Dedifferentiated amniotic fluid mesenchymal stem cell (primary cell): ENCODE data around the gene NIFK.
A peak's percentile ranks its signal among the peaks of the same experiment; 100 is the strongest.

Experiments
- DNase-seq: peaks from one replicate; pipeline ENCODE4 v3.0.0-alpha.2; 2016; ENCODE audit errors: extremely low spot score

NIFK gene

GRCh38 chr2:121736462-121737336 lies at the start of gene NIFK:
NIFK (minus strand) TSS chr2:121736875; CDS start chr2:121736850, 25 bp downstream.
- peak; percentile 98 for DNase-seq

- no peak for DNase-seq
These were observed 46.5 kb upstream of the NIFK start for GRCh38 chr2:121783180-121783579.

GRCh38 chr2:121778741-121779487 lies 42.2 kb upstream of the NIFK start:
- DNase-seq = no peak

GRCh38 chr2:121777699-121778058 lies 41.0 kb upstream of the NIFK start:
- no peak for DNase-seq

- no peak for DNase-seq
These were observed 40.4 kb upstream of the NIFK start for GRCh38 chr2:121776885-121777698.

GRCh38 chr2:121776361-121776760 lies 39.7 kb upstream of the NIFK start:
- no peak for DNase-seq

- DNase-seq = no peak
These were observed 37.6 kb upstream of the NIFK start for GRCh38 chr2:121774235-121774634.

- DNase-seq = no peak
These were observed 35.5 kb upstream of the NIFK start for GRCh38 chr2:121771976-121772742.

- no peak for DNase-seq
These were observed 31.6 kb upstream of the NIFK start for GRCh38 chr2:121768143-121768755.

- DNase-seq = no peak
These were observed 29.9 kb upstream of the NIFK start for GRCh38 chr2:121766624-121767023.

- DNase-seq = no peak
These were observed 28.1 kb upstream of the NIFK start for GRCh38 chr2:121764681-121765228.

- DNase-seq = peak; percentile 95
These were observed 18.8 kb upstream of the NIFK start, which contains the start of gene TSN for GRCh38 chr2:121755237-121756111. TSN (plus strand) TSS chr2:121755651; CDS start chr2:121755780, 129 bp downstream.

- DNase-seq = no peak
These were observed 18.2 kb upstream of the NIFK start for GRCh38 chr2:121754851-121755236.

GRCh38 chr2:121748202-121748601 lies 11.5 kb upstream of the NIFK start:
- DNase-seq = no peak

- no peak for DNase-seq
These were observed 9.4 kb upstream of the NIFK start for GRCh38 chr2:121746071-121746578.

GRCh38 chr2:121741450-121741849 lies 4.8 kb upstream of the NIFK start:
- no peak for DNase-seq

GRCh38 chr2:121740973-121741372 lies 4.3 kb upstream of the NIFK start:
- no peak for DNase-seq

- no peak for DNase-seq
These were observed 574 bp downstream of the NIFK start for GRCh38 chr2:121736140-121736461.

GRCh38 chr2:121735518-121736074 lies 1.1 kb downstream of the NIFK start:
- DNase-seq = no peak
